Measurements from ENCODE around the gene SETBP1.

SETBP1 gene

DNA sequence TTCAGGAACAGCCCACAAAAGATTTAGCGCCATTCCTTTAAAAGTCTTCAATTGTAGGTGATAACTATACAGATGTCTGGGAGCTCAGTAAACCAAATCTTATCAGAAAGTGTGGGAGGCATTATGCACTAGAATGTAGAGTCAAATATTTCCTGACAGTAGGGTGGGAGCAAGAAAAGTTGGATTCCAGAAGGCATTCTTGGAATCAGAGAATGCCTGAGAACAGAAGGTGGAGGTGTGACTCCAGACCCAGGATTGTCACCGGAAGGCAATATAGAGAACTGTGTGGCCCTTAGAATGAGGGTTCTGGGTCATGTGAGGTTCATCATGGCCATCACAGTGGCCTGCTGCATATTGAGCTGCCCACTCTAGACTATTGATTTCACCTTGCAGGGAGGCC, 90.0 kb downstream of the SETBP1 start:
- no peak for DNase-seq (ENCODE audit: low spot score)
- TF ChIP-seq, protein P1, sequence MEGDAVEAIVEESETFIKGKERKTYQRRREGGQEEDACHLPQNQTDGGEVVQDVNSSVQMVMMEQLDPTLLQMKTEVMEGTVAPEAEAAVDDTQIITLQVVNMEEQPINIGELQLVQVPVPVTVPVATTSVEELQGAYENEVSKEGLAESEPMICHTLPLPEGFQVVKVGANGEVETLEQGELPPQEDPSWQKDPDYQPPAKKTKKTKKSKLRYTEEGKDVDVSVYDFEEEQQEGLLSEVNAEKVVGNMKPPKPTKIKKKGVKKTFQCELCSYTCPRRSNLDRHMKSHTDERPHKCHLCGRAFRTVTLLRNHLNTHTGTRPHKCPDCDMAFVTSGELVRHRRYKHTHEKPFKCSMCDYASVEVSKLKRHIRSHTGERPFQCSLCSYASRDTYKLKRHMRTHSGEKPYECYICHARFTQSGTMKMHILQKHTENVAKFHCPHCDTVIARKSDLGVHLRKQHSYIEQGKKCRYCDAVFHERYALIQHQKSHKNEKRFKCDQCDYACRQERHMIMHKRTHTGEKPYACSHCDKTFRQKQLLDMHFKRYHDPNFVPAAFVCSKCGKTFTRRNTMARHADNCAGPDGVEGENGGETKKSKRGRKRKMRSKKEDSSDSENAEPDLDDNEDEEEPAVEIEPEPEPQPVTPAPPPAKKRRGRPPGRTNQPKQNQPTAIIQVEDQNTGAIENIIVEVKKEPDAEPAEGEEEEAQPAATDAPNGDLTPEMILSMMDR (IDR thresholded peaks at IDR 0.05; ENCODE audit: extremely low read depth, missing control alignments): no peak

DNA sequence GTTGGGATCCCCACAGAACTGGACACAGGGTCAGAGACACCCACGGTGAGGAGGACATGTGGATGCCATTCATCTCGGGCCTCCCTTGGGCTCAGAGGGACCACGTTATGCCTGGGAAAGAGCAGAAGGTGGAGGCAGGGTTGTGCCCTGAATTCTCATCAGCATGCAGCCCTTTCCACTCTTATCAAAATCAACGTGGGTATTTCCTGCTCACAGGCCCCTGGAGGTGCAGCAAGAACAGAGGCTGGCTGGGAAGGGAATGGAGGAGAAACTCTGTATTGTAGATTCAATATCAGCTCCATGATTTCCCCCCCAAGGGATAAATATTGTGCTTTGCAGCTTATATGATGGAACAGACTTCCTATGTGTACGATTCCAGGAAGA, 90.9 kb downstream of the SETBP1 start:
- TF ChIP-seq, protein P1 (IDR thresholded peaks at IDR 0.05; ENCODE audit: extremely low read depth, missing control alignments): no peak
- DNase-seq (ENCODE audit: low spot score): no peak

DNA sequence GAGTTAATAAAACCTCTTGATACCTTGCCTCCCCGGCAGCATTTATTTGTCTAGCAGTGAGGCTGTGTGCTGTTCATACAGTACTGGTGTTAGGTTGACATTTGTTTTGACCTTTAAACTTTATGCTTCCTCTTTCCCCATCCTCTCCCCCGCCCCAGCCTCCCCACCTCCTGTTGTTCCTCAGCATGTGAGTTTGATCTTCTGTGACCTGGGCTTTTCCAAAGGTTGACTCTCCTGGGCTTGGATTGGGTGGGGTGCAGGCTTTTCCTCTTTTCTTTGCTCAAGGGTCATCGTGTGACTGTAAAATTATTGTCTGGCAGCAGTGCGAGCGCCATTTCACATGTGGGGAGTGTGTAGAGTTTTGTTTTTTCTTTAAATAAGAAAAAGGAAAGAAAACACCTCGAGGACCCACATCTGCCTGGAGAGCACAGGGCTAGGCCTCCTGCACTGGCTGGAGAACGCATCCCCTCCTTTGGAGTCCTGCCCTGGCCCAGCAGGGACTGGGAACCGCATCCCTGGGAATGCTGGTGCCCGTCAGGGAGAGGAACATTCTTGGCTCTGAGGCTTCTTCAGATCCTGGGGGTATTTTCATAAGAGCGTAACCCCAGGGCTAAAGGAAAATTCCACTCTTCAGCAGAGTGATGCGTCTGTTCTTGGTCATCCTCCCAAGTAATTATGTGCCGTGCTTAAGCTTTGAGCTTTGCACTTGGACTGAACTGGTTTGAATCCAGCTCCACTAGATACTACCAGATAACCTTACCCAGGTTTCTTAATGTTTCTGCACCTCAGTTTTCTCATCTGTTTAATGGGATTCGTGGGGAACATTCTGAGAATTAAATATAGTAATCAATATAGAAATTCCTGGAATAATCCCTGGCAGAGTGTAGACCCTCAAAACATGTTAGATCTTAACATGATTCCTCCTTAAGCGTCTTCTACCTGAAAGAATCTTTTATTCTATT, 91.5 kb downstream of the SETBP1 start:
- DNase-seq (ENCODE audit: low spot score): no peak
- TF ChIP-seq, protein P1 (IDR thresholded peaks at IDR 0.05; ENCODE audit: extremely low read depth, missing control alignments): no peak

DNA sequence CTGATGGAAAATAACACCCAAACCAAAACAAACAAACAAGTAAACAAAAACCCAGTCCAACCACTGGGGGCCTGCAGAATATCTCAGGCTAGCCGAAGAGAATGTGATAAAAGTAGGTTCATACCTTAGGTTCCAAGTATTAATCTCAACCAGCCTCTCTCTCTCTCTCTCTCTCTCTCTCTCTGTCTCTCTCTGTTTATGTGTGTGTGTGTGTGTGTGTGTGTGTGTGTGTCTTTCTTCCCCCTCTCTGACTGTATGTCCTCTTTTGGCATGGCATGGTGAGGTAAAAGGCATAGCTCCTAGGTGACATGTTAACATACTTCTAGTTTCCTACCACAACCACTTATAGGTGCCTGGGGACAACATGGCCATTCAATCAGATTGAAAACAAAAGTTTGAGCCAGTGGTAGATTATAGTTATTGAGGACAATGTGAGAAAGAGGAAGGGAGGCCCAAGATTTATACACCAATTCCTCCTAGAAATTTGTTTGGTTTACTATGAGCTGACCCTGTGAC, 93.0 kb downstream of the SETBP1 start:
- TF ChIP-seq, protein P1 (IDR thresholded peaks at IDR 0.05; ENCODE audit: extremely low read depth, missing control alignments): no peak
- DNase-seq (ENCODE audit: low spot score): no peak

DNA sequence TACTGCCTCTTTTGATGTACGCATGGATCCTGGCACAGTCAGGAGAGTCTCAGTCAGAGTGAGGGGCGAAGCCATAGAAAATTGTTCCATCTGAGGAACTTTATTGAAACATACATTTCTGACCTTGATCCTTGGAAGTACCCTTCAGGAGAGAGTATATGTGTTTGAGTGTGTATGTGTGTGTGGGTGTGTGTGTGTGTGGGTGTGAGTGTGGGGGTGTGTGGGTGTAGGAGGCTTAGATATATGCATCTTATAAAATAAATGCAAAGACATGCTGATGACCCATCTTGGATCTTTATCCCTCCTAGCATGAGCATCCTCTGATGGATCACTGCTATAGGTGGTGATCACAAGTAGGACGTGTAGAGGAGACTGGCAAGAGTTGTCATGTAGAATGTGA, 93.5 kb downstream of the SETBP1 start:
- no peak for DNase-seq (ENCODE audit: low spot score)
- TF ChIP-seq, protein P1 (IDR thresholded peaks at IDR 0.05; ENCODE audit: extremely low read depth, missing control alignments): no peak

DNA sequence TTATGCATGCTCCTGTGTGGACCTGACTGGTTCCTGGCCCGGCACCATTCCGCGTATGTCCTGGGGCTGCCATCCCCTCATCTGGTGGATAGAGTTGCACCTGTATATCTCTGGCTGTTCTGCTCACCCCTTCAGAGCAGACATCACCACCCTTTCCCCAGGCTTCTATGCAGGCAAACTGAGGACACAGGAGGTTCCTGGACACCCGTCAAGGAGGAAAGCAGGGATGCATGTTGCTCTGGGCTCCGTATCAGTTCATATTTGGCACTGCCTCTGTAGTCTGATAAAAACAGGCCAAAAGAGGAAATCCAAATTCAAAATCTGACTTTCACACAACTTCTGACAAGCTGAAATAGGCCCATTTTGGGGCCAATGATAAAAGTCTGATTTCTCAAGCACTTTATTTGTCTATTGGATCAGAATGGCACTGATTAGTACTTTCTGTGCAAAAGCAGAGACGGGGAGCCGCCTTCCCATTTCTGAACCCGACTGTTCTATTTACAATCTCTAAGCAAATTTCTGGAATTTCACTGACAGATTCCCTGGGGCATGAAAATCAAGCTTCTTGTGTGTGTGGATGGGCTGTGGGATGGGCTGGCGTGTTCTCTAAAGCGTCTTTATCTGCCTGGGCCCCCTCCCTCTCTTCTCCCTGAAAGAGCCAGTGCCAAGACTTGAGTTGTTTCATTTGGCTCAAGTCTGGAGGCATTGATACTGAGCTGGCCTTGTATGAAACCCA, 96.9 kb downstream of the SETBP1 start:
- TF ChIP-seq, protein P1 (IDR thresholded peaks at IDR 0.05; ENCODE audit: extremely low read depth, missing control alignments): no peak

DNA sequence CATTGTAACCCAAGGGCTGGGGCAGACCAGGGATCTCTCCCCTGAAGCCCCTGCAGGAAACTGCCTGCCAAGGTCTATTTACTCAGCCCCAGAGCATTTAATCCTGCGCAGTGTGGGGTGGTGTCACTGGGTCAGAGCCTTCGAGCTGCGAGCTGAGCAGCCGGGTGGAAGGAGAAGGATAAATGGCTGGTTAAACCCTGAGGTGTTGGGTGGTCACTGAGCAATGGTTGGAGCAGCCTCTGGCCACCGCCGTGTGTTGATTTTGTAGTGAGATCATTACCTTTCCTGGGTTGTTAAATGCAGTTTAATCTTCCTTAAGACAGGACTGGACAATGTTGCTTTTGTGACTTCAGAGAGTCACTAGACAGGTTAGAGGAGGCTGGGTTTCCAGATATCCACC, 98.1 kb downstream of the SETBP1 start:
- TF ChIP-seq, protein P1 (IDR thresholded peaks at IDR 0.05; ENCODE audit: extremely low read depth, missing control alignments): no peak
- DNase-seq (ENCODE audit: low spot score): no peak

More for the DNA sequence above, 96.9 kb downstream of the SETBP1 start:
- no peak for DNase-seq (ENCODE audit: low spot score)

All from GM20000 (cell line).